Pancreas (tissue), 10 donors: ENCODE results near the gene ERN1. TPM values are rescaled to one million over a fixed set of nuclear protein-coding genes. Genes with fewer than 3 reads are reported as not detected.
A peak's percentile ranks its signal among the peaks of the same experiment; 100 is the strongest.

ENCODE experiments used
- ATAC-seq, 4 donors: fragments of 200-7000 bp; cut with Tn5 transposase; one replicate each; pipeline versions ENCODE4 v1.8.0 to v1.9.1; 2020; ENCODE audit warnings: mild to moderate bottlenecking in 4 of 4, moderate library complexity in 4 of 4
- DNase-seq, 6 donors: peaks; one replicate each; pipeline ENCODE4 v3.0.0-alpha.2; 2020
- FAIRE-seq: peaks from 2 replicates; lab custom pipeline; 2012; peaks lifted over from hg19 to GRCh38; lab: Jason Lieb, UNC
- H3K27ac ChIP-seq, 4 donors: fragments of 200-600 bp; sonication (generic); 1 replicate in 3 of 4; 2 replicates in 1 of 4; pipeline versions ENCODE4 v1.5.0 to v1.8.0; 2020
- H3K27me3 ChIP-seq, 4 donors: fragments of 200-600 bp; one replicate each; pipeline ENCODE4 v1.8.0; 2021
- H3K36me3 ChIP-seq, 3 donors: fragments of 200-600 bp; sonication (generic) in 1 of 3; one replicate each; pipeline versions ENCODE4 v1.5.0 to v1.8.0; 2020 to 2021
- H3K4me1 ChIP-seq, 3 donors: fragments of 200-600 bp; one replicate each; pipeline ENCODE4 v1.8.0; 2021
- H3K4me3 ChIP-seq, 4 donors: fragments of 200-600 bp; sonication (generic) in 2 of 4; one replicate each; pipeline versions ENCODE4 v1.5.0 to v1.8.0; 2020 to 2021
- H3K9me3 ChIP-seq, 4 donors: fragments of 200-600 bp; one replicate each; pipeline ENCODE4 v1.8.0; 2021
- WGBS, 2 donors: extraction: QIAGEN DNeasy Blood & Tissue Kit; methylation state at CpG; one replicate each; pipeline ENCODE4 v1.1.7; 2013; 5-methylcytosine and 5-hydroxymethylcytosine counted together
- intact Hi-C, 3 donors: fragments of 100-400 bp; cut with DNase I; formaldehyde crosslinking; loops; one replicate each; pipeline versions ENCODE4 v1.11.1 to v1.14.2; 2022
- polyA plus RNA-seq, 2 donors: library from polyadenylated mRNA; stranded (reverse); fragments of 200-250 nt; gene quantifications; one replicate each; pipeline ENCODE4 v1.2.3, GENCODE V29; 2013
- total RNA-seq, 6 donors: library from RNA; stranded (reverse); fragmentation: NEBNext Ultra II Directional in 4 of 6; extraction: Animal tissue kit (Norgen Biotek cat#: 25700) in 4 of 6; gene quantifications; one replicate each; pipeline versions ENCODE4 v1.2.1 to v1.2.4, GENCODE V29; 2021 to 2023
- TF ChIP-seq, protein P1 (sequence below), 4 donors: fragments of 200-600 bp; sonication (generic) in 3 of 4; IDR thresholded peaks; one replicate each; pipeline versions ENCODE4 v1.5.0 to v1.8.0; 2021; ENCODE audit warnings: antibody characterized with exemption in 4 of 4
- donor health status: healthy with polysubstance abuse.
- donor health status: DM: no; HTN: no; CAD: no; lungs with moderate emphysema.
- donor health status: DM: no; HTN: no; CAD: no.
- donor health status: control.
- donor health status: control.
- donor health status: Bipolar disorder and iron deficiency.
- donor health status: DM: yes; HTN: yes; CAD: no.
- donor health status: DM: no; HTN: no; CAD: no.
- donor health status: DM: no; HTN: no; CAD: no.
- donor health status: DM: yes; HTN: yes; CAD: no.

ERN1 gene
- total and polyA plus RNA-seq, 8 donors: 10.4 to 151 (median 39.1) TPM

DNA sequence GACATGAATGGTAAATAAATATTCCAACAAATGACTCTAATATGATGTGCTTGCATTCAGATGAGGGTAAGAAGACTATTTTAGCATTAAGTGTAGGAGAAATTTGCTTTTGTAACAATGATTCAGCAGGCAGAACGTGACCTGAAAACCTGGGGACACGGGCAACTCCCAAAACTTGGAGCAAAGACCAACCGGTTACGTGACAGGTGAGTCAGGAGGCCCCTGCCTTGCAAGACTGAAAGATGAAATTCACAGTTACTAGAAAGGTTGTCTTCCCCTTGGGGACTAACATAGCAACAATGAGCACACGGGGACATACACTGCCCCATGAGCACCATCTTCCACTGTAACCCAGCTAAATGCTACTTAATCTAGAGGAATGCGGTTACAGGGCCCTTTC, 33.5 kb upstream of the ERN1 start:
- H3K27ac ChIP-seq: peak overlapping the region in 2 of 4 donors; percentile 69 to 80
- ATAC-seq: no peak
- H3K4me3 ChIP-seq: no peak overlapping the region
- TF ChIP-seq, protein P1, sequence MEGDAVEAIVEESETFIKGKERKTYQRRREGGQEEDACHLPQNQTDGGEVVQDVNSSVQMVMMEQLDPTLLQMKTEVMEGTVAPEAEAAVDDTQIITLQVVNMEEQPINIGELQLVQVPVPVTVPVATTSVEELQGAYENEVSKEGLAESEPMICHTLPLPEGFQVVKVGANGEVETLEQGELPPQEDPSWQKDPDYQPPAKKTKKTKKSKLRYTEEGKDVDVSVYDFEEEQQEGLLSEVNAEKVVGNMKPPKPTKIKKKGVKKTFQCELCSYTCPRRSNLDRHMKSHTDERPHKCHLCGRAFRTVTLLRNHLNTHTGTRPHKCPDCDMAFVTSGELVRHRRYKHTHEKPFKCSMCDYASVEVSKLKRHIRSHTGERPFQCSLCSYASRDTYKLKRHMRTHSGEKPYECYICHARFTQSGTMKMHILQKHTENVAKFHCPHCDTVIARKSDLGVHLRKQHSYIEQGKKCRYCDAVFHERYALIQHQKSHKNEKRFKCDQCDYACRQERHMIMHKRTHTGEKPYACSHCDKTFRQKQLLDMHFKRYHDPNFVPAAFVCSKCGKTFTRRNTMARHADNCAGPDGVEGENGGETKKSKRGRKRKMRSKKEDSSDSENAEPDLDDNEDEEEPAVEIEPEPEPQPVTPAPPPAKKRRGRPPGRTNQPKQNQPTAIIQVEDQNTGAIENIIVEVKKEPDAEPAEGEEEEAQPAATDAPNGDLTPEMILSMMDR (IDR thresholded peaks at IDR 0.05): no peak
- no peaks in the 10 kb centered on the region for H3K9me3 ChIP-seq
- no peaks in the 10 kb centered on the region for H3K27me3 ChIP-seq
- H3K4me1 ChIP-seq: peaks cover 6 to 38% (median 35%) of the 10 kb centered on the region in 3 donors
- DNase-seq: no peak
- H3K36me3 ChIP-seq: no peaks in the 10 kb centered on the region
- intact Hi-C loops: loop anchor here in 1 of 3 donors (10.0 kb wide), 1 partner anchor 51 kb away; no protein-coding TSS in a partner anchor
- no peak for FAIRE-seq
- 82% methylated on average over 6 of the region's 6 CpGs for WGBS, 2 donors

DNA sequence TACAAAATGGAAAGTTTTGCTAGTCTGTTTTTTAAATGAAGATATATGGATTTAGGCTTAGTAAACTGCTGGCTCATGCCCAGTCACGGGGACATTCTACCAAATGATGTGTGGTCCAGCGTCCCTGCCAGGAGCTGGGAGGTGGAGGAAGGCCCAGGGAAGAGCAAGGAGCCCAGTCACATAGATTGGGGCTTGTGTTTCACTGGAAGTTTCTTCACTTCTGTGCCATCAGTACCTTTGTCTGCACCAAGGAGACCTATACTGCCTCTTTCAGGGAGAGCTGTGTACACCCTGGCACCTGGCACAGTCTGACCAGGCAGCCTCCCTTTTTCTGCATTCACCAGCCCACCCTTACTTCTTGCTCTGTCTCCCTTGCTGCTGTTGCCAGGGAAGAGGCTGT, 32.6 kb upstream of the ERN1 start:
- TF ChIP-seq, protein P1 (IDR thresholded peaks at IDR 0.05): no peak
- intact Hi-C loops: loop anchor here in 1 of 3 donors (10.0 kb wide), 1 partner anchor 52 kb away; no protein-coding TSS in a partner anchor
- 83 to 85% methylated on average over 2 of the region's 2 CpGs for WGBS, 2 donors
- no peaks in the 10 kb centered on the region for H3K27me3 ChIP-seq
- FAIRE-seq: no peak
- no peak for DNase-seq
- H3K4me3 ChIP-seq: no peak overlapping the region
- peaks cover 6 to 48% (median 43%) of the 10 kb centered on the region in 3 donors for H3K4me1 ChIP-seq
- H3K36me3 ChIP-seq: no peaks in the 10 kb centered on the region
- H3K9me3 ChIP-seq: no peaks in the 10 kb centered on the region
- no peak for ATAC-seq
- H3K27ac ChIP-seq: no peak overlapping the region

DNA sequence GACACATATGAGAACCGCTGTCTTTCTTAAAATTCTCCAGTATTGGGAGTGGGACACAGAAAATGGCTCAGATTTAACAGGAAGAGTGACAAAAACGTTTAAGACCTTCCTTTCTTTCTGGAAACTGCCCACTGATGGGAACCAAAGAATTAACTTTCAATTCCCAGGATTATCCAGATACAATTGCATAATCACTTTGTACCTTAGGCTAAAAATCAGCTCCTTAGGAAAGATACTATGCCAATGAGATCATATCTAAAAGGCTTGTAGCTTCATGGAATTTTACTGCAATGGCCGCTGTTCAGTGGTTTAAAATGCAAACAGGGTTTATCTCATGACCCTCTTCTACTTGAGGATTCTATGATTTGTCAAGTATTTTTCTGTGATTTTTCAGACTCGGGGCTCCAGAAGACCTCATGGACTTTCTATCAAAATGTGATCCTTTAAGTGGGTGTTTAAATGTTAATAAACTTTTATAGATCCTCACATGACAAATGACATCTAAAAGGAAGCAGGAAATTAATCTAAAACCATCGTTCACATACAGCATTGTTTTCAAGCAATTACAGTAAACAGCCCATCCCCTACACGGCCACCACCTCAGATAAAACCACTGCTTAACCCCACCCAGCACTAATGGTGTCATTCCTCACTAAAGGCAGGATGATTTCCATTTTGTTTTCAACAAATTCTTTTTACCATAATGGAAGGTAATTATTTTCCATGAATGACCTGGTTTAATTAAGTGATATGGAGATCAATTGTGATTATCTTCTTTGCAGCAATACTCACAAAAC, 31.6 kb upstream of the ERN1 start:
- 64 to 66% methylated on average over 6 of the region's 6 CpGs for WGBS, 2 donors
- no peaks in the 10 kb centered on the region for H3K27me3 ChIP-seq
- FAIRE-seq (no peak), ATAC-seq (no peak), DNase-seq (no peak)
- no peaks in the 10 kb centered on the region for H3K9me3 ChIP-seq
- intact Hi-C loops: loop anchor here in 1 of 3 donors (10.0 kb wide), 1 partner anchor 53 kb away; no protein-coding TSS in a partner anchor
- no peak overlapping the region for H3K27ac ChIP-seq
- H3K4me3 ChIP-seq: no peak overlapping the region
- H3K36me3 ChIP-seq: no peaks in the 10 kb centered on the region
- H3K4me1 ChIP-seq: peaks cover 10 to 57% (median 53%) of the 10 kb centered on the region in 3 donors
- TF ChIP-seq, protein P1 (IDR thresholded peaks at IDR 0.05): no peak

DNA sequence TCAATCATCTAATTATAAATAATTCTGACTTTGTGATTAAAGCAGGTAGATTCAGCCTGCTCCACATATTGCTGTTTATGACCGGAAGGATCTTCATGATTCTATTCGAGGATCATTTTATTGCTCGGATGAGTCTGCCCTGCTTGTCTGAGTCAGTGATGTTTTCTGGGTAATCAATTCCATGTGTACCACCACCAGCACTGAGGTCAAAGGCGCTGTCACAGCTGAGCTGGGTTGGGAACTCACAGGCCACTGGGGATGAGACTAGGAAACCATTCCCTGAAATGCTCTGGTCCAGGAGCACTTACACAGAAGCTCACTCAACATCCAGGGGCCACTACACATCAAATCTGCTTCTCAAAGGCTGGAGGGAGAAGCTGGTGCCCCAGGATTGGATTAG, 30.4 kb upstream of the ERN1 start:
- H3K27ac ChIP-seq: no peak overlapping the region
- WGBS, 2 donors: 95 to 96% methylated on average over 4 of the region's 4 CpGs
- FAIRE-seq: no peak
- H3K36me3 ChIP-seq: no peaks in the 10 kb centered on the region
- no peaks in the 10 kb centered on the region for H3K9me3 ChIP-seq
- DNase-seq: no peak
- no peak for ATAC-seq
- no peaks in the 10 kb centered on the region for H3K27me3 ChIP-seq
- TF ChIP-seq, protein P1 (IDR thresholded peaks at IDR 0.05): no peak
- intact Hi-C loops: loop anchor here in 1 of 3 donors (10.0 kb wide), 1 partner anchor 54 kb away; no protein-coding TSS in a partner anchor
- H3K4me3 ChIP-seq: no peak overlapping the region
- H3K4me1 ChIP-seq: peaks cover 22 to 61% (median 54%) of the 10 kb centered on the region in 3 donors
